Measurements from ENCODE around the gene PAFAH1B2. TPM values are rescaled to one million over a fixed set of nuclear protein-coding genes. Genes with fewer than 3 reads are reported as not detected.

The PAFAH1B2 gene
- total and polyA plus RNA-seq, 2 of the 8 experiments (the other 6 are each of a cell fraction or from before 2014, with no cell fraction given) = 38.2 to 161 TPM

DNA sequence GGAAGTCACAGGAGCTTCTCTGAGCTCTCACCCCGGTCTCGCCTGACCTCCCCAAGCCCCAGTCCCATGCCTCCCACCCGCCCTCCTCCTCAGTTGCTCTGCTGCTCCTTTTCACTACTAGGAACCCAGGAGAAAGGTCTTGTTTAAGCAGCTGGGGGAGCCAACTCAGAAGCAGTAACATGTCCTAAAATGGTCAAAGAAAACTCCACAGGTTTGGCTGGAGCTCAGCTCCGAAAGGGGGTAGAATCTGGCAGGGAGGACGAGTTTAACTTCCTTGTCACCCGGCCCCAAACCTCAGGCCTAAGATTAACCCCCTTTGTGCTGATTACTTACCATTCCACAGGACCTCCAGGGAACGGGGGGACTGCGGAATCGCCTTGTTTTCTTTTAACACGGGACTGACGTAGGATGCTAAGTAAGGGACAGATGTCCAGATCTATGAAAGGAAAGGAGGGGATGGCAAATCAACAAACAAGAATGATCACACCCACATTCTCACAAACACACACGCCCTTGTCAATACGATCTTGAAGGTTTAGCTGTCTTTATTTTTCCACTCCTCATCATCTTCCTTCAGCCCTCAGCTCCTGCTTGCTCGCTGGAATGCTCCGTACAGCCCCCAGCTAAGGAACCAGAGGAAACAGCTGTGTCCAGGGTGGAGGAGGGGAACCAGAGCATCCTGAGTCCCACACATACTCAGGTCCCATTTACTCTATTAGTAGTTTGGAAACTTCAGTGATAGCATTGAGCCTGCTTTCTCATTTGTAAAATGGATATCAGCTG is 74.2 kb downstream of the PAFAH1B2 start:
- Histone ChIP-seq H3K4me2 (ENCODE audit: insufficient read depth in 1 of 2, low read depth in 2 of 2, low read length in 2 of 2) (no peak overlapping the region), H3K36me3 (ENCODE audit: control insufficient read depth in 2 of 4, insufficient read depth in 4 of 4, low read length in 3 of 4) (peaks cover 9 to 30% (median 20%) of the 10 kb centered on the region in 4 experiments; a peak in 7 of 8 replicates), H2BK120ac (replicated peaks; ENCODE audit: low read depth, low read length) (no peak overlapping the region), H3K27me3 (replicated peaks in 1 of 4; ENCODE audit: control insufficient read depth in 3 of 4, extremely low read depth in 1 of 4, insufficient read depth in 3 of 4, low read length in 3 of 4) (no peaks in the 10 kb centered on the region), H3K18ac (ENCODE audit: extremely low read depth, low read length) (no peak overlapping the region), H2AFZ (ENCODE audit: low read length) (no peak overlapping the region), H4K5ac (ENCODE audit: insufficient read length, low read depth, low read length) (no peak overlapping the region), H3K23ac (ENCODE audit: insufficient read length) (no peak overlapping the region), H3K79me1 (ENCODE audit: low read depth, low read length) (no peaks in the 10 kb centered on the region), H3K79me2 (ENCODE audit: control insufficient read depth in 1 of 2, insufficient read depth in 2 of 2, low read length in 2 of 2) (no peaks in the 10 kb centered on the region; a peak in 1 of 4 replicates), H4K20me1 (replicated peaks in 1 of 2; ENCODE audit: control insufficient read depth in 1 of 2, insufficient read depth in 2 of 2, low read length in 2 of 2) (peaks cover 0 to 1% of the 10 kb centered on the region in 2 experiments), H3K23me2 (ENCODE audit: low read depth, low read length) (no peaks in the 10 kb centered on the region), H3K9me3 (ENCODE audit: insufficient read depth in 2 of 2, low read depth in 1 of 2, low read length in 1 of 2) (no peaks in the 10 kb centered on the region), H3K14ac (ENCODE audit: insufficient read length) (no peak overlapping the region), H4K8ac (ENCODE audit: extremely low read depth, insufficient read depth, low read length) (no peak overlapping the region), H3K4me1 (replicated peaks in 1 of 4; ENCODE audit: control insufficient read depth in 3 of 4, insufficient read depth in 4 of 4, low read length in 3 of 4) (no peaks in the 10 kb centered on the region), H2BK12ac (ENCODE audit: low read depth, low read length) (no peak overlapping the region), H3K9ac (replicated peaks in 1 of 4; ENCODE audit: extremely low read depth in 1 of 4, low read depth in 3 of 4, low read length in 3 of 4) (no peak overlapping the region), H3K4ac (replicated peaks; ENCODE audit: insufficient read length, low read depth, low read length) (no peak overlapping the region), H2BK5ac (ENCODE audit: low read depth, low read length) (no peak overlapping the region), H4K91ac (replicated peaks; ENCODE audit: insufficient read length, low read length) (no peak overlapping the region), H2BK15ac (ENCODE audit: low read length) (no peak overlapping the region), H3K4me3 (ENCODE audit: extremely low read depth in 1 of 4, insufficient read depth in 2 of 4, low read depth in 3 of 4, low read length in 4 of 4) (no peak overlapping the region), H3K27ac (ENCODE audit: low read depth, low read length) (no peak overlapping the region), H3K56ac (replicated peaks; ENCODE audit: insufficient read length, low read depth, low read length) (no peak overlapping the region), H2BK20ac (ENCODE audit: low read length) (no peak overlapping the region), H2AK5ac (ENCODE audit: low read depth, low read length) (no peak overlapping the region)
- FAIRE-seq (no peak), DNase-seq (ENCODE audit: low read depth in 1 of 2, low spot score in 2 of 2) (no peak)
- 89% methylated on average over 13 of the region's 15 CpGs; no CpG with 5 or more reads in 1 of the 2 experiments for WGBS, 2 experiments (ENCODE audit: extremely low coverage in 1 of 2, insufficient coverage in 1 of 2, insufficient read length in 1 of 2, insufficient replicate concordance in 2 of 2, low coverage in 1 of 2, low lambda C conversion rate in 2 of 2, missing lambda C conversion rate in 1 of 2)
- TF ChIP-seq CBX5 (IDR thresholded peaks at IDR 0.05; ENCODE audit: low read depth, low read length) = no peak
- no peak for TF ChIP-seq MAFK (IDR thresholded peaks at IDR 0.05; ENCODE audit: low read depth, low read length)
- TF ChIP-seq SP4 (IDR thresholded peaks at IDR 0.05; ENCODE audit: low read length) = no peak
- TF ChIP-seq, protein P1, sequence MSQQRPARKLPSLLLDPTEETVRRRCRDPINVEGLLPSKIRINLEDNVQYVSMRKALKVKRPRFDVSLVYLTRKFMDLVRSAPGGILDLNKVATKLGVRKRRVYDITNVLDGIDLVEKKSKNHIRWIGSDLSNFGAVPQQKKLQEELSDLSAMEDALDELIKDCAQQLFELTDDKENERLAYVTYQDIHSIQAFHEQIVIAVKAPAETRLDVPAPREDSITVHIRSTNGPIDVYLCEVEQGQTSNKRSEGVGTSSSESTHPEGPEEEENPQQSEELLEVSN (IDR thresholded peaks at IDR 0.05) = no peak
- TF ChIP-seq SP2 (IDR thresholded peaks at IDR 0.05; ENCODE audit: low read length) = no peak
- no peak for TF ChIP-seq HDAC2 (IDR thresholded peaks at IDR 0.05; ENCODE audit: borderline replicate concordance in 1 of 2, low read depth in 2 of 2, low read length in 2 of 2)
- TF ChIP-seq TAF7 (optimal IDR thresholded peaks at IDR 0.05; ENCODE audit: borderline replicate concordance, low read depth, low read length) = no peak
- TF ChIP-seq, protein P2, sequence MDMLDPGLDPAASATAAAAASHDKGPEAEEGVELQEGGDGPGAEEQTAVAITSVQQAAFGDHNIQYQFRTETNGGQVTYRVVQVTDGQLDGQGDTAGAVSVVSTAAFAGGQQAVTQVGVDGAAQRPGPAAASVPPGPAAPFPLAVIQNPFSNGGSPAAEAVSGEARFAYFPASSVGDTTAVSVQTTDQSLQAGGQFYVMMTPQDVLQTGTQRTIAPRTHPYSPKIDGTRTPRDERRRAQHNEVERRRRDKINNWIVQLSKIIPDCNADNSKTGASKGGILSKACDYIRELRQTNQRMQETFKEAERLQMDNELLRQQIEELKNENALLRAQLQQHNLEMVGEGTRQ (IDR thresholded peaks at IDR 0.05; ENCODE audit: low read length) = no peak
- ChIA-PET POLR2A (ENCODE audit: partially characterized antibody) (interaction anchor here (1.1 to 4.0 kb wide), 3 partner anchors 10 to 18 kb away, joined by 3 to 15 read pairs (median 5); no protein-coding TSS in a partner anchor), CTCF (ENCODE audit: partially characterized antibody) (interaction anchor here (5.2 to 25.0 kb wide), 3 partner anchors 8 to 37 kb away, joined by 41 to 449 read pairs (median 359); partner anchors contain the start of genes SIDT2 and TAGLN)

Measured in H1 (cell line).